ENCODE data around the gene ZNF148.

DNA sequence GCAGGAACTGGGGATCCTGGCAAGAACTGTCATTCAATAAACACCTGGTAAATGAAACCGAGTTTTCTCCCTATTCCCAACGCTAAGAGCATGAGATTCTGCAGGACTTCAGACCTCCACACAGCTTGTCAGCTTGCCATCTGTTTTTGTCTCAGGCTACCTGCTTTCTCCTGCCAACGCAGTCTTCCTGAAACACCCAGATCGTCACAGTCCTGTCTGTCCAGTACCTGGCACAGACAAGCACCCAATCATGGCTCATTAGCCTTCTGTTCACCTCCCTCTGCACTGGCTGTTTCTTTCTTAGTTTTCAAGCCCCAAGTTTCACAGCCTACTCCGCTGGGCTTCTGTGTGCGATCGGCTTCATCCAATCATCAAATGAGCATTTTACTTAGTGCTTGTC is 167.6 kb downstream of the ZNF148 start:
- TF ChIP-seq CEBPB (IDR thresholded peaks at IDR 0.05) (no peak), RAD21 (IDR thresholded peaks at IDR 0.05; ENCODE audit: low read depth) (no peak), YY1 (IDR thresholded peaks at IDR 0.05; ENCODE audit: low read depth) (no peak), CREB1 (IDR thresholded peaks at IDR 0.05; ENCODE audit: low read depth) (no peak), ZBTB7A (IDR thresholded peaks at IDR 0.05; ENCODE audit: low read depth) (no peak), EP300 (IDR thresholded peaks at IDR 0.05; ENCODE audit: borderline replicate concordance) (no peak), FOXM1 (IDR thresholded peaks at IDR 0.05; ENCODE audit: borderline replicate concordance, low read depth) (no peak), EGR1 (IDR thresholded peaks at IDR 0.05) (no peak), TAF1 (IDR thresholded peaks at IDR 0.05; ENCODE audit: low read depth) (no peak), TCF12 (IDR thresholded peaks at IDR 0.05; ENCODE audit: low read depth) (no peak)
- TF ChIP-seq, protein P1, sequence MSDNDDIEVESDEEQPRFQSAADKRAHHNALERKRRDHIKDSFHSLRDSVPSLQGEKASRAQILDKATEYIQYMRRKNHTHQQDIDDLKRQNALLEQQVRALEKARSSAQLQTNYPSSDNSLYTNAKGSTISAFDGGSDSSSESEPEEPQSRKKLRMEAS (IDR thresholded peaks at IDR 0.05) = no peak
- TF ChIP-seq, protein P2, sequence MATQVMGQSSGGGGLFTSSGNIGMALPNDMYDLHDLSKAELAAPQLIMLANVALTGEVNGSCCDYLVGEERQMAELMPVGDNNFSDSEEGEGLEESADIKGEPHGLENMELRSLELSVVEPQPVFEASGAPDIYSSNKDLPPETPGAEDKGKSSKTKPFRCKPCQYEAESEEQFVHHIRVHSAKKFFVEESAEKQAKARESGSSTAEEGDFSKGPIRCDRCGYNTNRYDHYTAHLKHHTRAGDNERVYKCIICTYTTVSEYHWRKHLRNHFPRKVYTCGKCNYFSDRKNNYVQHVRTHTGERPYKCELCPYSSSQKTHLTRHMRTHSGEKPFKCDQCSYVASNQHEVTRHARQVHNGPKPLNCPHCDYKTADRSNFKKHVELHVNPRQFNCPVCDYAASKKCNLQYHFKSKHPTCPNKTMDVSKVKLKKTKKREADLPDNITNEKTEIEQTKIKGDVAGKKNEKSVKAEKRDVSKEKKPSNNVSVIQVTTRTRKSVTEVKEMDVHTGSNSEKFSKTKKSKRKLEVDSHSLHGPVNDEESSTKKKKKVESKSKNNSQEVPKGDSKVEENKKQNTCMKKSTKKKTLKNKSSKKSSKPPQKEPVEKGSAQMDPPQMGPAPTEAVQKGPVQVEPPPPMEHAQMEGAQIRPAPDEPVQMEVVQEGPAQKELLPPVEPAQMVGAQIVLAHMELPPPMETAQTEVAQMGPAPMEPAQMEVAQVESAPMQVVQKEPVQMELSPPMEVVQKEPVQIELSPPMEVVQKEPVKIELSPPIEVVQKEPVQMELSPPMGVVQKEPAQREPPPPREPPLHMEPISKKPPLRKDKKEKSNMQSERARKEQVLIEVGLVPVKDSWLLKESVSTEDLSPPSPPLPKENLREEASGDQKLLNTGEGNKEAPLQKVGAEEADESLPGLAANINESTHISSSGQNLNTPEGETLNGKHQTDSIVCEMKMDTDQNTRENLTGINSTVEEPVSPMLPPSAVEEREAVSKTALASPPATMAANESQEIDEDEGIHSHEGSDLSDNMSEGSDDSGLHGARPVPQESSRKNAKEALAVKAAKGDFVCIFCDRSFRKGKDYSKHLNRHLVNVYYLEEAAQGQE (IDR thresholded peaks at IDR 0.05; ENCODE audit: low read depth) = no peak

All from Ishikawa (cell line).